ENCODE data around the gene DHTKD1. TPM values are rescaled to one million over a fixed set of nuclear protein-coding genes. Genes with fewer than 3 reads are reported as not detected.
"Not testable (repeated sequence)": the region's sequence is repeated elsewhere in the genome, so short reads cannot be mapped to it uniquely, and the experiment has no call there.

DHTKD1 gene
- total RNA-seq, 1 donor: 30.7 TPM

DNA sequence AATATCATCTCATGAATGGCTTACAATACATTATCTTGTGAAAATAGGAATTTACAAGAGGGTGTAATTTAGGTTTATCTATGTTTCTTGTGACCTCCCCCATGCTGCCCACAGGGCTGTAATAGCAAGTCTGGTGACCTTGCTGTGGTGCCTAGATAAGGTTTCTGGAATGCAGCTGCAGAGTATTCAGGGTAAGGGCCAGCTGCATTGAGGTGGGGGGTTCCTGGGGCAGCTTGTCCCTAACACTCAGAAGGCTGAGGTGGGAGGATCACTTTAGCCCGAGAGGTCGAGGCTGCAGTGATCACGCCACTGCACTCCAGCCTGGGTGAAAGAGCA is 5.3 kb upstream of the DHTKD1 start:
- TF ChIP-seq, protein P1, sequence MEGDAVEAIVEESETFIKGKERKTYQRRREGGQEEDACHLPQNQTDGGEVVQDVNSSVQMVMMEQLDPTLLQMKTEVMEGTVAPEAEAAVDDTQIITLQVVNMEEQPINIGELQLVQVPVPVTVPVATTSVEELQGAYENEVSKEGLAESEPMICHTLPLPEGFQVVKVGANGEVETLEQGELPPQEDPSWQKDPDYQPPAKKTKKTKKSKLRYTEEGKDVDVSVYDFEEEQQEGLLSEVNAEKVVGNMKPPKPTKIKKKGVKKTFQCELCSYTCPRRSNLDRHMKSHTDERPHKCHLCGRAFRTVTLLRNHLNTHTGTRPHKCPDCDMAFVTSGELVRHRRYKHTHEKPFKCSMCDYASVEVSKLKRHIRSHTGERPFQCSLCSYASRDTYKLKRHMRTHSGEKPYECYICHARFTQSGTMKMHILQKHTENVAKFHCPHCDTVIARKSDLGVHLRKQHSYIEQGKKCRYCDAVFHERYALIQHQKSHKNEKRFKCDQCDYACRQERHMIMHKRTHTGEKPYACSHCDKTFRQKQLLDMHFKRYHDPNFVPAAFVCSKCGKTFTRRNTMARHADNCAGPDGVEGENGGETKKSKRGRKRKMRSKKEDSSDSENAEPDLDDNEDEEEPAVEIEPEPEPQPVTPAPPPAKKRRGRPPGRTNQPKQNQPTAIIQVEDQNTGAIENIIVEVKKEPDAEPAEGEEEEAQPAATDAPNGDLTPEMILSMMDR (IDR thresholded peaks at IDR 0.05; ENCODE audit: insufficient read depth, low read depth, low read length): no peak
- no peak overlapping the region for H3K4me3 ChIP-seq (ENCODE audit: low read depth, low read length)
- DNase-seq (ENCODE audit: low read depth): no peak

DNA sequence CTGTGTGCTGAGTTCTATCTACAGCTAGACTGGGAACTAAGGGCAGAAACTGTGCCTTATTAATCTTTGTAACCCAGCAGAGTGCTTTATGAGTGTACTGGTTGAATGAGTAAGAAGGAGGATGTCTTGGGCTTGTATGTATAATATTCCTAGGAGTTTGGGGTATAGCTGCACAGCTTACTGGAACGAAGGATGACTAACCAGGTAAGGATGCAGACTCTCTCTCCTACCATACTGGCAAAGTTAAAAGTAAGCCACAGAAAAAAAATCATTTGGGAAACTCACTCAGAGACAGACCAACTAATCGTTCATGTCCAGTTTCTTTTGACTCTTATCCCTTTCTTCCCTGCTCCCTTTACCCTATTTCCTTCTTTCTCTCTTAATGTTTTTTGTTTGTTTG is 1.4 kb upstream of the DHTKD1 start:
- DNase-seq (ENCODE audit: low read depth): peak; percentile 28
- no peak overlapping the region for H3K4me3 ChIP-seq (ENCODE audit: low read depth, low read length)
- TF ChIP-seq, protein P1 (IDR thresholded peaks at IDR 0.05; ENCODE audit: insufficient read depth, low read depth, low read length): no peak

DNA sequence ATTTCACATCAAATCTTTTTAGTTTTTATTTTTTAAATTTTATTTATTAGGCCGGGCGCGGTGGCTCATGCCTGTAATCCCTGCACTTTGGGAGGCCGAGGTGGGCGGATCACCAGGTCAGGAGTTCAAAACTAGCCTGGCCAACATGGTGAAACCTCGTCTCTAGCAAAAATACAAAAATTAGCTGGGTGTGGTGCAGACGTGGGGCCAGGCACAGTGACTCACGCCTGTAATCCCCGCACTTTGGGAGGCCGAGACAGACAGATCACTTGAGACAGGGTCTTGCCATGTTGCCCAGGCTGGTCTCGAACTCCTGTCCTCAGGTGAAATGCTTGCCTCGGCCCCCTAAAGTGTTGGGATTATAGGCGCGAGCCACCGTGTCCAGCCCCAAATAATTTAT is 2.7 kb downstream of the DHTKD1 start:
- DNase-seq (ENCODE audit: low read depth); H3K4me3 ChIP-seq (ENCODE audit: low read depth, low read length): not testable (repeated sequence)

DNA sequence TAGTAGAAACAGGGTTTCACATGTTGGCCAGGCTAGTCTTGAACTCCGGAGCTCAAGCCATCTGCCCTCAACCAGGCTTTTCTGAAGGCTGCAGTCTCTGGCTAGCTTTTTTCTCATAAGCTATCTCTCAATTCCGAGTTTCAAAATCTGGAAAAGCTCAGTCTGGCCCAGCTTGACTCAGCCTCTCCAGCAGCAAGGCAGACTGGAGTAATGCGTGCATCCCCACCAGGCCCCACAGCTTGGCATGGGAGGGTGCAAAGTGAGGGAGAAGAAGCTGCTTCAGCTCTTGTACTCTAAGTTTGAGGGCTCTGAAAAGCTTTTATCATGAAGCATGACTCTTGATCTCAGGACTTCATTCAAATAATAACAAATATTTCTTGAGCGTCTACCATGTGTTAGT is 4.8 kb downstream of the DHTKD1 start:
- peak; percentile 19 for DNase-seq (ENCODE audit: low read depth)

DNA sequence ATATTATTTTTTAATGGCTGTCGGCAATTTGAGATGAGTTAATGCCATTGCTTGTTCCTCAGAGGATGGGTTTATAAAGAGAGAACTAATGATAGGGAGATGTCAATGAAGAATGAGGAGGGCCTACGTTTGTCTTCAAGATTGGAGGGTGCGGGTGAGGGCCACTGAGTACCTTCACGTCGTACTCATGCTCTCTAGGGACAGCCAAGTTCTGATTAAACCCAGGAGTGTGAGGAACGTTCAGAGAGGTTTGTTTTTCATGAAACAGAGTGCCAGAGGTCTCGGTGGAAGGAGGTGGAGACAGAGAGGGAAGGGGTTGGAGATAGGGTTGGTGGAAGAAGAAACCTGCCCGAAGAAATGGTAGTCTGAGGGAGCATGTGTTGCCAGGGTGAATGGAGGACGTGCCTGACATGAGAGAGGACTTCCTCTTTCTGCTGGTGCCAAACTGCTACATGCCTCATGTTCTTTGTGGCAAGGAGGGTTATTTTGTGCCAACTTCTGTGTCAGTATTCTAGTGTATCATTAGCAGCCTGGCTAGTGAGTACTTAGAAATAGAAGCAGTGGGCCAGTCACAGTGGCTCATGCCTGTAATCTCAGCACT is 8.9 kb downstream of the DHTKD1 start:
- H3K4me3 ChIP-seq (ENCODE audit: low read depth, low read length): no peak overlapping the region
- TF ChIP-seq, protein P1 (IDR thresholded peaks at IDR 0.05; ENCODE audit: insufficient read depth, low read depth, low read length): no peak
- DNase-seq (ENCODE audit: low read depth): no peak

More for the DNA sequence above, 4.8 kb downstream of the DHTKD1 start:
- TF ChIP-seq, protein P1 (IDR thresholded peaks at IDR 0.05; ENCODE audit: insufficient read depth, low read depth, low read length): no peak
- H3K4me3 ChIP-seq (ENCODE audit: low read depth, low read length): no peak overlapping the region

DNA sequence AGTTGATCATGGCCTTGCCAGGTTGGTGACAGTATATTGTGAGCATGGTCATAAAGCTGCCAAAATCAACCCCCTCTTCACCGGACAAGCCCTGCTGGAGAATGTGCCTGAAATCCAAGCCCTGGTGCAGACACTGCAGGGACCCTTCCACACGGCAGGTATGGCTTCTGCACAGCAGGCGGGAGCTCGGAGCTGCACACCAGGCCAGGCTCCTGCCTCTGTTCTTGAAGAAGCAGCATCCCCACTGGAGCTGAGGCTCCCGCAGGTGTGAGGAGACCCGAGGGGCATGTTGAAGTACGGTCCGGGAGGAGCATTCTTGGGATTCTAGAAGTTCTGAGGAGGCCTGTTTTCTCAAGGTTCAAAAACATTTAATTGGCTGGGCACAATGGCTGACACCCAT is 12.7 kb downstream of the DHTKD1 start:
- DNase-seq (ENCODE audit: low read depth): no peak
- TF ChIP-seq, protein P1 (IDR thresholded peaks at IDR 0.05; ENCODE audit: insufficient read depth, low read depth, low read length): no peak
- H3K4me3 ChIP-seq (ENCODE audit: low read depth, low read length): no peak overlapping the region

DNA sequence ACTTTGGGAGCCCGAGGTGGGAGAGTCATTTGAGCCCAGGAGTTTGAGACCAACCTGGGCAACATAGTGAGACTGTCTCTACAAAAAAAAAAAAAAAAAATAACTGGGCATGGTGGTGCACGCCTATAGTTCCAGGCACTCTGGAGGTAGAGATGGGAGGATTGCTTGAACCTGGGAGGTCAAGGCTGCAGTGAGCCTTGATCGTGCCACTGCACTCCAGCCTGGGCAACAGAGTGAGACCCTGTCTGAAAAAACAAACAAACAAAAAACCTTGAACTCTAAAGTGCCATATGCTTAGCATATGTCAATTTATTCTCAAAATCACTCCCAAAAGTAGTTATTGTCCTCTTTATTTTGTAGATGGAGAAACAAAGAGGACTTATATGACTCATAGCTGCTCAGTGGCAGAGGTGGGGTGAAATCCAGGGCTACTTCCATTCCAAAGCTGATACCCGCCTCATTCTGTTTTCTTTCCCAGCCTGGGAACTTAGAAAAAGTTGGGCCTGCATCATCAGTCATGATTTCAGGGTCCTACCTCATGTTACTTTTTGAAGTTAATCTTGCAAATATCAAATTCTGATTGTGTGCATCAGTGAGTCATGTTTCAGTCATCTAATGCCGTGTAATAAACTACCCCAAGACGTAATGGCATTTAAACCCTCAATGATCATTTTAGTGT is 13.3 kb downstream of the DHTKD1 start:
- DNase-seq (ENCODE audit: low read depth): peak; percentile 48
- TF ChIP-seq, protein P1 (IDR thresholded peaks at IDR 0.05; ENCODE audit: insufficient read depth, low read depth, low read length): no peak

More for the DNA sequence above, 13.3 kb downstream of the DHTKD1 start:
- H3K4me3 ChIP-seq (ENCODE audit: low read depth, low read length): no peak overlapping the region

Measured in fibroblast of villous mesenchyme (primary cell).